Osteoblast (primary cell): ENCODE results near the gene ARHGAP42. TPM values are rescaled to one million over a fixed set of nuclear protein-coding genes. Genes with fewer than 3 reads are reported as not detected.

ENCODE experiments used
- DNase-seq: peaks from one replicate; pipeline ENCODE4 v3.0.0; 2011; ENCODE audit warnings: low spot score, mixed read lengths; ENCODE audit not compliant: insufficient read length; ENCODE audit errors: missing footprints
- H2AFZ ChIP-seq: 2 replicates; pipeline ENCODE4 v1.6.0; 2011; ENCODE audit warnings: mild to moderate bottlenecking, low read length
- H3K27ac ChIP-seq: 2 replicates; pipeline ENCODE4 v1.5.1; 2011; ENCODE audit warnings: mild to moderate bottlenecking, low read depth, low read length, moderate library complexity
- H3K27me3 ChIP-seq: 2 replicates; pipeline ENCODE4 v1.6.0; 2012; ENCODE audit warnings: mild to moderate bottlenecking, control low read depth, inconsistent platforms, low read length, moderate library complexity; ENCODE audit not compliant: insufficient read depth
- H3K36me3 ChIP-seq: 2 replicates; pipeline ENCODE4 v1.5.1; 2011; ENCODE audit warnings: mild to moderate bottlenecking, low read length, control low read depth, moderate library complexity; ENCODE audit not compliant: insufficient read depth
- H3K4me1 ChIP-seq: 2 replicates; pipeline ENCODE4 v1.5.1; 2011; ENCODE audit warnings: mild to moderate bottlenecking, low read length, control low read depth, moderate library complexity; ENCODE audit not compliant: insufficient read depth
- H3K4me2 ChIP-seq: 2 replicates; pipeline ENCODE4 v1.6.0; 2011; ENCODE audit warnings: mild to moderate bottlenecking, low read length; ENCODE audit not compliant: insufficient read depth
- H3K4me3 ChIP-seq: fragments of 200-600 bp; sonication (generic); 3 replicates; pipeline ENCODE4 v1.5.1; 2012; ENCODE audit warnings: mild to moderate bottlenecking, low read length, inconsistent platforms; ENCODE audit not compliant: insufficient read depth
- H3K79me2 ChIP-seq: 2 replicates; pipeline ENCODE4 v1.6.0; 2012; ENCODE audit warnings: mild to moderate bottlenecking, low read length, control low read depth, inconsistent platforms; ENCODE audit not compliant: insufficient read depth
- H3K9me3 ChIP-seq: 2 replicates; pipeline ENCODE4 v1.5.1; 2011; ENCODE audit warnings: low read depth, low read length, control low read depth
- H4K20me1 ChIP-seq: 2 replicates; pipeline ENCODE4 v1.6.0; 2012; ENCODE audit warnings: mild to moderate bottlenecking, low read length, control low read depth; ENCODE audit not compliant: insufficient read depth
- CTCF ChIP-seq: IDR thresholded peaks from 2 replicates; pipeline ENCODE4 v1.5.1; 2011; ENCODE audit warnings: mild to moderate bottlenecking, low read depth, low read length, moderate library complexity; ENCODE audit errors: extremely low read depth
- total RNA-seq: library from RNA; depleted of rRNA; stranded (reverse); fragments of >200 nt; gene quantifications from 2 replicates; pipeline ENCODE4 v1.2.3, GENCODE V29; 2012

Gene ARHGAP42
- total RNA-seq, 1 donor, result 9.4 TPM

GRCh38 chr11:100978442-100978841 is 291.4 kb downstream of the ARHGAP42 start:
- H3K27me3 ChIP-seq, result no peaks in the 10 kb centered on the region
- no peaks in the 10 kb centered on the region for H4K20me1 ChIP-seq
- H3K27ac ChIP-seq, result no peak overlapping the region
- no peak for DNase-seq
- no peaks in the 10 kb centered on the region for H3K4me1 ChIP-seq
- no peaks in the 10 kb centered on the region for H3K36me3 ChIP-seq
- no peaks in the 10 kb centered on the region for H3K79me2 ChIP-seq
- no peak overlapping the region for H3K4me3 ChIP-seq
- no peaks in the 10 kb centered on the region for H3K9me3 ChIP-seq
- no peak overlapping the region for H2AFZ ChIP-seq
- H3K4me2 ChIP-seq, result no peak overlapping the region
- no peak for TF ChIP-seq CTCF

DNA sequence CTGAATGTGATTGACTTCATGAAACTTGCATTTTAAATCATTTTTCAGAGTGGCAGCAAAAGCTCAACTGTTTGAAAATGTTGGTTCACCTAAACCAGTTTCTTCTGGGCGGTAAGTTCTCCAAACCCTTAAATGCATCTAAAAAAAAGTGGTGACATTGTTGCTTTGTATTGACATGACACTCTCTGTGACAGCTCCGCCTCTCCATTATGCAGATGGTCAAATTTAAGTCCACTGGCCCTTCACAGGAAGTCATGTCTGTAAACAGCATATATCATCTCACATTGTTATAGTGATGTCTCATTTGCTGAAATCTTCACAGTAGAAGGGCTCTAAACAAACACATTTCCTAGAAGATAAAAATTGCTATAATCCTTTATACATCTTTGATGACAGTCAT is 291.9 kb downstream of the ARHGAP42 start:
- DNase-seq, result no peak
- no peak for TF ChIP-seq CTCF
- Histone ChIP-seq H3K4me1 (no peaks in the 10 kb centered on the region), H4K20me1 (no peaks in the 10 kb centered on the region), H3K4me2 (no peak overlapping the region), H3K9me3 (no peaks in the 10 kb centered on the region), H3K79me2 (no peaks in the 10 kb centered on the region), H2AFZ (no peak overlapping the region), H3K27me3 (no peaks in the 10 kb centered on the region), H3K27ac (no peak overlapping the region), H3K36me3 (no peaks in the 10 kb centered on the region), H3K4me3 (no peak overlapping the region)

GRCh38 chr11:100980156-100980555 is 293.1 kb downstream of the ARHGAP42 start:
- Histone ChIP-seq H2AFZ (no peak overlapping the region), H3K79me2 (no peaks in the 10 kb centered on the region), H3K4me1 (no peaks in the 10 kb centered on the region), H3K36me3 (no peaks in the 10 kb centered on the region), H3K27ac (no peak overlapping the region), H3K4me2 (no peak overlapping the region), H3K4me3 (no peak overlapping the region), H3K9me3 (no peaks in the 10 kb centered on the region), H4K20me1 (no peaks in the 10 kb centered on the region), H3K27me3 (no peaks in the 10 kb centered on the region)
- DNase-seq, result no peak
- TF ChIP-seq CTCF, result peak; percentile 23

GRCh38 chr11:100981196-100981824 is 294.2 kb downstream of the ARHGAP42 start:
- H3K9me3 ChIP-seq, result no peaks in the 10 kb centered on the region
- H2AFZ ChIP-seq, result no peak overlapping the region
- no peak overlapping the region for H3K4me3 ChIP-seq
- H4K20me1 ChIP-seq, result no peaks in the 10 kb centered on the region
- no peaks in the 10 kb centered on the region for H3K36me3 ChIP-seq
- no peaks in the 10 kb centered on the region for H3K27me3 ChIP-seq
- no peak overlapping the region for H3K27ac ChIP-seq
- H3K4me1 ChIP-seq, result no peaks in the 10 kb centered on the region
- H3K4me2 ChIP-seq, result no peak overlapping the region
- no peak for TF ChIP-seq CTCF
- no peaks in the 10 kb centered on the region for H3K79me2 ChIP-seq
- no peak for DNase-seq
